ENCODE results near the gene DCLK1.

Gene DCLK1

GRCh38 chr13:35860661-35861060 is 270.5 kb downstream of the DCLK1 start:
- DNase-seq (ENCODE audit: low read depth in 2 of 2) = no peak

- no peak for DNase-seq (ENCODE audit: low read depth in 2 of 2)
Observed at GRCh38 chr13:35859981-35860380, 271.2 kb downstream of the DCLK1 start.

DNA sequence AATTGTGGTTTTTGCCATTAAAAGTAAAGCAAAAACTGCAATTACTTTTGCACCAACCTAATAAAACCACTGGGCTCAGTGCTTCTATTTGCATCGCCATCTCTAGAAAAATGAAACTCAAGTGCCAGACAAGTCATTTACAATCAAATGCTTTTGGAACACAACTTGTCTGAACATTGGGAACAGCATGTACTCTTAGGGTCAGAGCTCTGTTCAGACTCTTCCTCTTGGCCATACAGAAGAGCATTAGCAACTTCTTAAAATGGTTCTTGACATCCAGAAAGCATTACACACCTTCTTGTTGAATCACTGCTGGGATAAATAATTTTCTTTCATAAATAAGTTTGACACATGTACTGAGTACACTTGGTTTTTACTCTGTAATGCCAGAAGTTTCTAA is 272.5 kb downstream of the DCLK1 start:
- no peak for DNase-seq (ENCODE audit: low read depth in 2 of 2)

GRCh38 chr13:35857769-35858168 is 273.4 kb downstream of the DCLK1 start:
- no peak for DNase-seq (ENCODE audit: low read depth in 2 of 2)

- no peak for DNase-seq (ENCODE audit: low read depth in 2 of 2)
Observed at GRCh38 chr13:35856721-35857364, 274.3 kb downstream of the DCLK1 start.

DNA sequence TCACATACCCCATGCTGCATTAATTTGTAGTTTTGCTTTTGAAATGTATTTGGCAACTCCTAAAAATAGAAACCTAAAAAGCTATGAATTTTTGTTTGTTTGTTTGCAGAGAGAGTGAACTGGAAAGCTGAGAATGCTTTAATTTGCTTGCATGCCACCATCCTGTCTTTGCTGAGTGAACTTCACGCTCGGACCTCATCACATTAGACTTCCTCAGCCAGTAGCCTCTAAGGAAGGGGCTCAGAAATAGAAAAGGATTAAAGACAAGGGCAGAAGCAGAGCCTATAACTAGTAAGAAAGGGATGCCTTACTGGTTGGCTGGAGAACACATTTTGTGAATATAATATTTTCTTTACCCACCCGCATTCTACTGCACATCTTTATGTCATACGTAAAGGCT is 275.1 kb downstream of the DCLK1 start:
- DNase-seq (ENCODE audit: low read depth in 2 of 2) = no peak

DNA sequence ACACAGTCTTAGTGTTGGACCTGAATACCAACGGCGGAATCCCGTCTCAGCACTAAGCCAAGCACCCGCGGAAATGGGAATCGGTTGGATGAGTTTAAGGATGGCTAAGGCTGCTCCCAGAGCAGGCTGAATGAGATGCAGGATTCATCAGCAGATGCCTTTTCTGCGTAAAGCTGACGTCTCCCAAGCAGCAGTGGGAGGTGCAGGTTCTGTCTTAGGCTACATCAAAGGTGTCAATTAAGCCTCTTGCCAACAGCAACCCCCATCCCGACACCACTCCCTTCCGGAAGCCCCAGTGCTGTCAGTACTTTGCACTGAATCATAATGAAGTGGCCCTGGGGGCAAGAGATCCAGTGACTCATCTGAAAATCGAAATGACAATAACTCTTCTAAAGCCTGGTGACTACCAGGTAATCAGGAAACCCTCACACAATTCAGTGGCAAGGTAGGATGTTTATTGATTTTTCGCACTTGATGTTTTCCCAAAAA is 275.6 kb downstream of the DCLK1 start:
- DNase-seq (ENCODE audit: low read depth in 2 of 2) = no peak

DNA sequence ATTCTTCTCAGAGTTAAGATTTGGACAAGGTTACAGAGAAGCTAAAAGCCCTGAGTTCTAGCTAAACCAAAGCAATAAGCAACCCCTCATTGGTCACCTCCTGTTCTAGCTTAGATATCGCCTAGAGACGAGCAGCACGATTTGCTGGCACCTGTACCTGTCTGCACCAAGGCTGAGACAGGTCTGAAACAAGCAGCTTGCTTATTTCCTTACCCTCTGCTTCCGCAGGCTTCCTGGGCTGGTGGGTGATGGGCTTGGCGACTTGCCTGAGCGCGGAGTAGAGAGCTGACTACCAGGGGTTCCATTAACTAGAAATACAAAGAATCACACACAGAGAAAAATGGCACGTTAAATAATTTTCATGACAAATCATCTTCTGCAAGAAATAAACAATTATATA is 276.9 kb downstream of the DCLK1 start:
- no peak for DNase-seq (ENCODE audit: low read depth in 2 of 2)

DNA sequence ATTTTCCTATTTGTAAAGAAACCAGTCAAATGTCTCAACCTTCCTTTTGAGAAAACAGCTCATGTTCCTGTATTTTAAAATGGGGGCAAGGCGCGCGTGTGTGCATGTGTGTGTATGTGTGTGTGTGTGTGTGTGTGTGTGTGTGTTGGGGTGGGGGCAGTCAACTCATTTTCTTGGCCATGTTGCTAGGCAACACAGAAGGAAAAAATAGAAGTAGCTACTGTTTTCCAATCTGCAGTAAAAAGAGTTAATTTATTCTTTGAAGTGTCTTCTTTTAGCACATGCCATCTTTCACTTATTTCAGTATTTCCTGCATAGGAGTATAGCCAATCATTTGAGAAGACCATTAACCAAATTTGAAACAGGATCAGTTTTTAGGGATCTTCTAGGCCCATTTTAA is 279.3 kb downstream of the DCLK1 start:
- DNase-seq (ENCODE audit: low read depth in 2 of 2) = no peak

- no peak for DNase-seq (ENCODE audit: low read depth in 2 of 2)
Observed at GRCh38 chr13:35851356-35851755, 279.8 kb downstream of the DCLK1 start.

- no peak for DNase-seq (ENCODE audit: low read depth in 2 of 2)
Observed at GRCh38 chr13:35850569-35850968, 280.6 kb downstream of the DCLK1 start.

GRCh38 chr13:35849256-35849644 is 281.9 kb downstream of the DCLK1 start:
- no peak for DNase-seq (ENCODE audit: low read depth in 2 of 2)

DNA sequence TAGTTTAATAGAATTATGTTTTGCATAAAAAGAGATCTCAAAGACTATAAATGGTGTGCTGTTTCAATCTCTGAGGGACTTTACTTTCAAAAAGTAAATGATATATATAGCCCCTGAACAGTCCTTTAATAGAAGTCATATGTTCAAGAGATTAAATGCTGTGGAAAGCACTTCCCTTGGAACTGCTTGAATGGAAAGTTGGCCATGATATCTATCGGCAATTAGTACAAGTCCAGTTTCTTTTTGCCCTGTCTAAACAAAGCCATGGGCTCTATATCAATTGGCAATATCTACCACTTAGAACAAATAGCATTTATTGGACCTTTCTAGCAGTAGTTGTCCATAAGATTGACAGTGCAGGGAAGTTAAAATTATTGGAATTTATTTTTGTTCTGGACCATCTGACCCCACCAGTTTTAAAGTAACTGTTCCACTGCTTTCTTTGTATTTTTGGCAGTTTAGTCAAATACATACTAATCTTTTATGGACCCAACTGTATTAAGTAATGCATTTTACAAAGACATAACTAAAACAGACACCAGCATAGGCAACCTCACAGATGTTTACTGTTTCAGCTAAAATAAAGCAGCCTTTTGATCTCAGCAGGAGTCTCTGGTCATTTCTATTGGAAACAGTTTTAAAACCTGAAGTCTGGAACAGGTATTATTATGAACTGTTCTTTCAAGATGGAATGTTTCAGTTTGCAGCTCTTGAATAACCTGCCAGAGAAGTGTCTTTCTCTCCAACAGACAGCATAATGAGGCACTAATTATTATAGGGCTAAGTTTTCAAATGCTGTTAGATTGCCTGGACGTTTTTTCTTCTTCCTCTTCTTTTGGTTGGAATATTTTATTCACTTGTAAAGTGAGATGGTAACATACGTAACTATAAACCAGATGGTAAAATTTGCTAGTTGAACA is 282.6 kb downstream of the DCLK1 start:
- no peak for DNase-seq (ENCODE audit: low read depth in 2 of 2)

DNA sequence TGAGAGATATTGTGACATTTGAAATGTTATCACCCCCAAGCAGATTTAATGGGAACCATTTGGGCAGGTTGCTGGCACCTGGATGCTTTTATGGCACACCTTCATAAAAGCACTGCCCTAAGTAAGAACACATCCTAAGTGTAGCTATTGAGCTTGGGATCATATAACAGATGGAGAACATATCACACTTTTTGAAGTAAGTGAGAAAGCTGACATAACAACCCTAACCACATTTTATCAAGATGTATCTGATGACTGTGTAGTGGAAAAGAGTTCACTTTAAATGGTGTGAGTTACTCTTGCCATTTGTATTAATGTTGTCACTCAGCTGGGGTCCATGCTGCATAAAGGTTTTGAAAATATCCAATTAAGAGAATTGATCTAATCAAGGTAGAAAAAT is 287.9 kb downstream of the DCLK1 start:
- no peak for DNase-seq (ENCODE audit: low read depth in 2 of 2)

GRCh38 chr13:35841060-35841521 is 290.1 kb downstream of the DCLK1 start:
- DNase-seq (ENCODE audit: low read depth in 2 of 2) = no peak

GRCh38 chr13:35839806-35840205 is 291.4 kb downstream of the DCLK1 start:
- no peak for DNase-seq (ENCODE audit: low read depth in 2 of 2)

- DNase-seq (ENCODE audit: low read depth in 2 of 2) = no peak
Observed at GRCh38 chr13:35838356-35838755, 292.8 kb downstream of the DCLK1 start.

DNA sequence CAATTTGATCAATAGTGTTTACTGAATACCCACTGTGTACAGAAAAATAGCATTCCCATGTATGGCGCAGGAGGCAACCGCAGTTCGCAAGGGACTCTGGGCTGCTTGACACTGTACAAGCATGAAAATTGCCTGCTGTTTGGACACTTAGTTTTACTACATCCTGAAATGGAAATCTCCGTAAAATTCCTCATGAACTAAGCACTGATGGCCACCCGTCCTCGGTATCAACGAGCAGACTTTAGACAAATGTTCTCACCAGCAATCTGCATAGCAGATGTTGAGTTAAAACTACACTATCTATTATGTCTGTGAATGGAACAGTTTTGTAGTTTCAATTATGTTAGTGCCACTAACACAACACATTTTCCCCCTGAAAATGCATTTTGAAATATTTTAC is 294.7 kb downstream of the DCLK1 start:
- DNase-seq (ENCODE audit: low read depth in 2 of 2) = no peak

DNA sequence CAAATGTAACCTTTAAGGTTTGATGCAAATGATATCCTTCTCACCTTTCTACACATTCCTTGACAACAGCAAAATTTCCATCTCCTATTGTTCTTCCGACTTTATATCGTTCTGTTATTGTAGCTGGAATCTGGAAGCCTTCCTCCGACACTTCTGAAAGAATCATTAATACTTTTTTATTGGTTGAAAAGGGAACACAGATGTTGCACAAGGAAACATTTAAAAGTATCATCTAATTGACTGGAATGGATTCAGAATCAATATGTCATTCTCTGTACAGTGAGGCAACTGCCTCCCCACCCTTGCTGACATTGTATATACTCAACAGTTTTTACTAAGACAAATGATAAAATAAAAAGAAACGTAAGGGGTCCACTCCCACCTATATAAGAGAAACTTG is 295.2 kb downstream of the DCLK1 start:
- no peak for DNase-seq (ENCODE audit: low read depth in 2 of 2)

DNA sequence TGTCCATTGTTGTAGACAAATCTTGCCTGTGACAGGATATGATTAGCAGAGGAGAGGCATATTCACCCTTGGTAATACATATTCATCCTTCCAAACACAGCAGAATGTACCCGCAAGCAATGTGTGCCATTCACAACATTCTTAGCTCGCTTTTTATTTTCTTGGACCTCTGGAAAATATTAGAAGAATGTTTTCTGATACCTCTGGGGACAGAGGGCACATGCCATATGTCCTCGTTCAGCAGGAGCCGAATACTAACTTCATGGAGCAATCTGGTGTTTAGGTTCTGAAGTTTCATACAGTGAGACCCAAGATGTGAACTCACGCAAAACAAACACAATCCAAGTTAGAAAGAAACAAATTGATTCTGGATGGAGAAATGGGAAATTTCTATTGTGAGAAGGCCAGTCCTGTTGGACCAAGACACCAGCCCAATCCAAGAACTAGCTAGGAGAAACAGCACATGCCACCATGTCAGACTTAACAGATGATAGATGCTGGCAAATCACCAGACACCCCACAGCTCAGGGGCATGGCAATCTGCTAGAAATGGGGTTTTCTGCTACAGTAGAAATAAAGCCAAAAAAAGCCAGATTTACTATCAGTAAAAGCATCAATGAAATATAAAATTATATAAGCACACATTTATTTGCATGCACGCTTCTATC is 297.4 kb downstream of the DCLK1 start:
- no peak for DNase-seq (ENCODE audit: low read depth in 2 of 2)

- DNase-seq (ENCODE audit: low read depth in 2 of 2) = no peak
Observed at GRCh38 chr13:35833031-35833430, 298.2 kb downstream of the DCLK1 start.

DNA sequence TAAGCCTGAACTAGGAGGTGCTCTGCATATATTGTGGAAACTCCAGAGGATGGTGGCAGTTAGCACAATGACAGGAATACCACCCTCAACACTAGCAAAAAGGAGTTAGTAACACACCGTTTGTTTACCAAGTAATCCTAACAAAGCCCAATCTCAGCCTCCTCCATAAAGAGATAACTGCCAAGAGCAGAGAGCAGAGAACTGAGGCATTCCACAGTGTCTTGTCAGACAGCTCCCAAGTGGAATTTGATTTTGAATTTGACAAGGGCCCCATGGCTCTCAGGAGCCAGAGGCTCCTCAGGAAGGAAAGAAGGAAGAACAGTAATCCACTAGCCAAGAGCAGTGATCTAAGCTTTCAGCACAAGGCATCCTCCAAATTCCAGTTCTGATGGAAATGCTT is 298.6 kb downstream of the DCLK1 start:
- no peak for DNase-seq (ENCODE audit: low read depth in 2 of 2)

All from stimulated activated CD8-positive, alpha-beta memory T cell treated with anti-CD3 and anti-CD28 coated beads, Interleukin-15, amount 100 ng/mL, for 4 hours (primary cell).